CD4-positive, alpha-beta T cell treated with Interleukin-21 for 1 hour (primary cell): ENCODE results near the gene C6orf132.
"Not testable (repeated sequence)": the region's sequence is repeated elsewhere in the genome, so short reads cannot be mapped to it uniquely, and the experiment has no call there.

Source experiments
- DNase-seq: peaks from one replicate; pipeline ENCODE4 v3.0.0-alpha.2; 2020

C6orf132 gene

DNA sequence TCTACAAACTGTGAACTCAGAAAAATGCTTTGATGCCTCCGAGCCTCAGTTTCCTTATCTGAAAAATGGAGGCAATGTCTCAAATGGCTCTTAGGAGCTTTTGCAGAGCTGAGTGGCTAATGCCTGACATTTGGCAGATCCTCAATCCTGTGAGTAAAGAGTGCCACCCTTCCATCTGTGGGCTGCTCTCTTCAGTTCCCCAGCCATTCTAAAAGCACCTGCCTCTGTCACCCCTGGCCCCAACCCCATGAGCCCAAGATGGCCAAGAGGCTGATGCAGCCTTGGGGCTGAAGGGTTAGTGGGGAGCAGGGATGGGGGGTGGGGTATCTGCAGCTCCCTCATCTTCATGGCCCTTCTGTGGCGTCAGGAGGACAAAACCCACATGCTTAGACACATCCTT lies 16.2 kb upstream of the C6orf132 start:
- DNase-seq, result no peak

DNA sequence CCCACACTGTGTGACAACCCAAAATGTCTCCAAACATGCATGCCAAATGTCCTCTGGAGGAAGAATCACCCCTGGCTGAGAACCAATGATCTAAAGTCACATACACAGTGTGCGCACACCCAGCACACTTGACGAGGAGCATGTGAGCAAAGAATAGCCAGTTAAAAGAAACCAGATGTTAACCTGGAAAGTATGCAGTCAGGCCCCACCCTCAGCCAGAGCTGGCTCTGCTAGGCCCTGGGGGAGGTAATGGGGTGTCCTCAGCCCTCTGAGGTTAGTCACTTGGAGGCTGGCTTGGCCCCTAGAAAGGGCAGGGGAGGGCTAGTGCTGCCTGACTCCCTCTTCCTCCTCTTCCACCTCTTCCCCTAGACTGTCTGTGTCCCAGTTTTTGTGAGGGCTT lies 15.6 kb upstream of the C6orf132 start:
- DNase-seq, result no peak

DNA sequence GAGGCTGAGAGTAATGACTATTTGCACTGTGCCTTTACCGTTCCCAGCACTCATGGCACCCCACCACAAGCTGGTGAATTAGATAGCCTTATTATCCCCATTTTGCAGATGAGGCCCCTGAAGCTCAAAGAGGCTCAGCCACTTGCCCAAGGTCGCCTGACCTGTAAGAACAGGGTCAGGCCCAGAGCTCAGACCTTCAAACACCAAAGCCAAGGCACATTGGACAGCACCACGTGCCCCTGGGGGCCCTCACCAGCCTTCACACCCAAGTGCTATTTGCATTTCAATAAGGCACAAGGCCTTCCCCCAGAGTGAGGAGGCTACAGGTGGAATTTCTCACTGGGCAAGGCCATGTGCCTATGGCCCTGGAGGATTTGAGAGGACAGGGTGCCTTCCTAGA lies 14.2 kb upstream of the C6orf132 start:
- DNase-seq, result no peak

DNA sequence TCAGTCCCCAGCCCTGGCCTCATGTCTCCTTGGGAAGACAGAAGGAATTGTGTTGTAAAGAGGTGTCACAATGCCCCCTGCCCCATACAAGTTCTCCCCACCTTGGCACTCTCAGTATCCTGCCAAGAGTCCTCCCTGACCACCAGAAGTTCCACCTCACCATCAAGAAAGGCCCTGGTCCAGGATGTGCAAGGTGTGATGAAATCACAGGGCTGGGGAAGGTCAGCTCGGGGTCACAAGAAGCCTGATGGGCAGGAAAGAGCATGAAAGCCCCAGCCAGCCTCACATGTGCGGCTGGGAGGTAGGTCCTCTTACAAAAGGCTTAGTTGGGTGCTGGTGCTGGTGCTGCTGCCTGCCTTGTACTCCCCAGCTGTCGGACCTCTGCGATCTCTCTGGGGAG lies 12.9 kb upstream of the C6orf132 start:
- DNase-seq, result no peak

DNA sequence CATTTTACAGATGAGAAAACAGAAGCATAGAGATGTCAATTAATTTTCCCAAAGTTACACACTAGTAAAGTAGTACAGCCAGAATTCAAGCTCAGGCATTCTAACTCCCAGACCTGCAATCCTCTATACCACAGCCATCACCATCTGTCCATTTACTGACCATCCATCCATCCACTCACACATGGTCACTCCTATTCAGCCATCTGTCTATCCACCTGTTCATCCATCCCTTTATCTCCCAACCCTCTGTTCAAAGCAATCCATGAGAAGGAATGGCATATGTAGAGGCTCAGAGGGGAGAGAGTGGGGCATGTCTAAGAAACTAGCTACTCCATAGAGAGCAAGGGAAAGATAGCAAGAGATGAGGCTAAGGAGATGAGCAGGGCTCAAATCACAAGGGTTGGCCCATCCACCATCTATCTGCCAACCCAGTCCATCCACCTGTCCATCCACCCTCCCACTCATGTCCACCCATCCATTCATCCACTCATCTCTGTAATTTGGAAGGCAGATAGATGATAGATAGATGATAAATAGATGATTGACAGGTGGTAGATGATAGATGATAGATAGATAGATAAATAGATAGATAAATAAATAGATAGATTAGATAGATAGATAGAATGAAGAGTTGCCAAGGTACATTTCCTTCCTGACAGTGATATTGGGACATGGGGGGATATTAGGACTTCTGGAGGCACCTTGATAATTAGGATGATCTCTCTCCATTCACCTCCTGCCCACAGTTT lies 12.2 kb upstream of the C6orf132 start:
- no peak for DNase-seq

DNA sequence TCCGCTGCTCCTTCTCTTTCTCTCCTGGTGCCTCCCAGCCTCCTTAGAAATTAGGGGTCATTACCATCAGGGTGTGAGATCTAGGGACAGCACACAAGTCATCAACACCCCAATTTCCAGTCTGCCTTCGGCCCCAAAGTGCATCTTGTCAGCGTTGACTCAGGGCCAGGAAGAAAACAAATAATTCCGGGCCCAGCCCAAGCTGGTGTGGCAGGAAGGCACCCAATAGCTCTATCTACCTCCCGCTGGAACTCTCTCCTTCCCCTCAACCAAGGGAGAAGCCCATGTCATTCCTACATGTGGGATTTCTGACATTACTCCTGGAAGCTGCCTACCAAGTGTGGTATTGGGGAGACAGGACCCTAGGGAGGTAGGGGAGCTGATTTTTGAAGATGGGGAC lies 11.5 kb upstream of the C6orf132 start:
- DNase-seq, result no peak

DNA sequence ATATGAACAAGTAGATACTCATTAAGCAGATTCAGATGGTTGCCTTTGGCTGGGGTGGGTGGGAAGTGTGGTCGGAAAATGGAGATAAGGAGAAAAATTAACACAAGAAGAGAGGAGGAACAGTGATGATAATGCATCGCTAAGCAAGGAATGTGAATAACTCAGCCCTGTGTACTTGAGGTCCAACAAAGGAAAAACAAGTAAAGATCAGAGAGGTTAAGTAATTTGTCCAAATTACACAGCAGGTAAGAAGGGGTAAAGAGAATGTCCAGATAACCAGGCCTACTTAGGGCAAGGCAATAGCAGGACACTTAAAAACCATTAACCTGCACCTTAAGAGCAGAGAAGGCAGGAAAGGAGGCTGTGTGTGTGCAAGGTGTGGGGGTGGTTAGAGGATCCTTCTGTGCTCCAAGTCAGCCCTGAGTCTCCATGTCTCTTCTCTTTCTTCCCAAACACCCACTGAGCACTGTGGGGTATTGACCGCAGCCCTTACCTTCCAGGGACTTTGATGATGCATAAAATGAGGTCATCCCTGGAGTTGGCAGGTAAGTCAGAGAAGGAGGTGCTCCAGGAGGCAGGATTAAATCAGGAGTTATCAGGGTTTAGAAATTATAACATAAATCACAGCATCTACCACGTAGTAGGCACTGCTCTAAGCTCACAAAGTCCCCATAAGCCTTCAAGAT lies 10.3 kb upstream of the C6orf132 start:
- DNase-seq, result not testable (repeated sequence)

DNA sequence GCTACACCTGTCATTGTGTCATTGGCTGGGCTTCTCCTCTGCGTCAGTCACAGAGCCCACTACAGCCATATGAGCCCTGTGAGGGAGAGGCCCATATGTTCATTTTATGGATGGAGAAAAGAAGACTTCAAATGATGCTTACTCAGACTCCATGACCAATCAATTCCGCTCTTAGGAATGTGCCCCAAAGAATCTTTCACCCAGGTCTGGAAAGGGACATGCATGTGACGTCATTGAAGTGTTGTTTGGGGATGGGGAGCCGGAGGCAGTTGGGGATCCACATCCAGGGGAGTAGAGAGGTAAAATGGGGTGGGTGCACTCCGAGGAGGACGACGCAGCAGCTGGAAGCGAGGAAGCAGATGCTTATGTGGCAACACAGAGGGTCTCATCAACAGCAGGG lies 9.6 kb upstream of the C6orf132 start:
- no peak for DNase-seq

DNA sequence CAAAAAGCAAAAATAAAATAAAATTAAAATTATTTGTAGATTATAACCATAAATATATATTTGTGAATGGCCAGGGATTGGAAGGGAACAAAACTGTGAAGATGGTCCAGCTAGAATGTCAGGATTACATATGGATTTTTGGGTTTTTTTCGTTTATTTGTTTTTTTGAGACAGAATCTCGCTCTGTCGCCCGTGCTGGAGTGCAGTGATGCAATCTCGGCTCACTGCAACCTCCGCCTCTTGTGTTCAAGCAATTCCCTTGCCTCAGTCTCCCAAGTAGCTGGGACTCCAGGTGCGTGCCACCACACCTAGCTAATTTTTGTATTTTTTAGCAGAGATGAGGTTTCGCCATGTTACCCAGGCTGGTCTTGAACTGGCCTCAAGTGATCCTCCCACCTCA lies 7.8 kb upstream of the C6orf132 start:
- DNase-seq, result no peak

DNA sequence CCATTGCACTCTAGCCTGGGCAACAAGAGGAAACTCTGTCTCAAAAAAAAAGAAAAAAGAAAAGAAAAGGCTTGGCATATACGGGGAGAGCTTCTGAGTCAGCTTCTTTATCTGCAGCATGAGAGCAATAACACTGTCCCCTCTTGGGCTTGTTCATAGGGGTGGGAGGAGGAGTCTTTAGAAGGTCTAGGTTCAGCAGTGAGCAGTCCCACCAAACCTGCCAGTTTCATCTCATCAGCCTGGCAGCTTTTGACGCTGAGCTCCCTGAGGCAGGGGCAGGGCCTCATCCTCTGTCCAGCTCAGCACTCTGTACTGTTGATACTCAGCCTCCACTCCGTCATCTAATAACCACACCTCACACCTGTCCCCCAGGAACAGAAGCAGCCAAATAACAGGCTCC lies 5.6 kb upstream of the C6orf132 start:
- no peak for DNase-seq

DNA sequence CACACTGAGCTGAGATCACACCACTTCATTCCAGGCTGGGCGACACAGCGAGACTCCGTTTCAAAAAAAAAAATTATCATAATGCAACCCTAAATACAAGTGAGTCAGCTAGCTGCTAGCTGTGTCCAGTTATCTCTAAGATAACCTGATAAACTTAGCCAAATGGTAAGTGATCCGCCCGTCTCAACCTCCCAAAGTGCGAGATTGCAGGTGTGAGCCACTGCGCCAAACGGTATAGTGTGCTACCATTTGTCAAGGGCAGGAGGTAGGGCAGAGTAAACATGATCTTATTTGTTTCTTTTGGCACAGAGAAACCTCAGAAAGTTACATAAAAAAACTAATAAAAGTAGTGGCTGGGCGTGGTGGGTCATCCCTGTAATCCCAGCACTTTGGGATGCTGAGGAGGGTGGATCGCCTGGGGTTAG lies 4.7 kb upstream of the C6orf132 start:
- DNase-seq, result no peak

DNA sequence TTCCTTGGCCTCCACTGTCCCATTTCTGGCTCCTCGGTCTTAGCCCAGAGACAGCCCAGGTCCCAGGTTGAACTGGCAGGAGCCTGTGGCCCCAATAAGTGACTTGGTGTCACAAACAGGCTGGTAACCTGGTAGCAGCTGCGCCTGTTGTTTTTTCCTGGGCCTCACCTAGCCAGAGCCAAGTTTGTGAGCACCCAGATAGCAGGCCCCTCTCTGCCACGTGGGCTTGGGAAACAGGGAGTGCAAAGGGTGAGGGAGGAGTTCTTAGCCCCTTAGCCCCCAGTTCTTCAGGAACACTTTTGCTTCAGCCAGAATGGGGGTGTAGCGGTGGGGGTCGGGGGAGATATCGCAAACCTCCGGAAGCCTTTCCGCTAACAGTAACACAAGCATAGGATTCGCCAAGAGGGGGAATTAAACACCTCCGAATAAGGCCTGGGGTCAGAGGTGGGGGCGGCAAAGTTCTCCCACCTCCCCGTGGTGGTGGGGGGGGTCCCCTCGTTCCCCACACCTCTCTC lies 760 bp downstream of the C6orf132 start:
- DNase-seq, result no peak

DNA sequence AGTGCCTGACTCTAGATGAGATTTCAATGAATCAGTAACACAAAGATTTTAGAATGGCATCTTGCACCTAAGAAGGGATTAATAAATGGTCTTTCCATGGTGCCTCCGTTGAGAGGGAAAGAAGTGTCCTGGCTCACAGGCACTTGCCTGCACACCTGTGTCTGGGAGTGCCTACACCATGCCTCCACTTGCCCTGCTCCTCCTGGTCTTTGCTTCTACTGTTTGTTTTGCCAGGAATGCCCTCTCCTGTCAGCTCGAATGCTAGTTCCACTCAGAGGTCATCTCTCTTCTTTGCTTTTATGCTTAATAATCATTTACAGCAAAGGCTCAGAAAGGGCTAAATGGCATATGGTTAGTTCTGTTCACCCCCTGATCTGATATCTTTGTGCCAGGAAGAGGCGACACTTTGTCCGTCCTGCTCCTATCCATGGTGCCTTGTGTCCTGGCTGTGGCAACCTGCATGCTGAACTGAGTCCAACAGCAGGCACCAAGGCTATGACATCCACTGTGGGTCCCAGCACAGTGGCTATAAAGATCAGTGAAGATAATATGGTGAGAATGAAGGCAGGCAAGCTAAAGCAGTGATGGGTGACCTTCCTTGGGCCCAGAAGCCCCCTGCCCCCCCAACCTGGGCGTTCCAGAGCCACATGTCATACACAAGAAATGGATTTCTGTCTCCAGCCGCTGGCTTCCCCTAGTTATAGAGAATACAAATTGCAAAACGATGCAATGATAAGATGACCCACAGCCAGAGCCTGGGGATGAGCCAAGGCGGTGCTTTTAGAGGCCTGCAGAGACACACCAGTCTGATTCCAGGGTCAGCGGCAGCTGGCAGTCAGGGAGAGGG lies 1.4 kb downstream of the C6orf132 start:
- no peak for DNase-seq

DNA sequence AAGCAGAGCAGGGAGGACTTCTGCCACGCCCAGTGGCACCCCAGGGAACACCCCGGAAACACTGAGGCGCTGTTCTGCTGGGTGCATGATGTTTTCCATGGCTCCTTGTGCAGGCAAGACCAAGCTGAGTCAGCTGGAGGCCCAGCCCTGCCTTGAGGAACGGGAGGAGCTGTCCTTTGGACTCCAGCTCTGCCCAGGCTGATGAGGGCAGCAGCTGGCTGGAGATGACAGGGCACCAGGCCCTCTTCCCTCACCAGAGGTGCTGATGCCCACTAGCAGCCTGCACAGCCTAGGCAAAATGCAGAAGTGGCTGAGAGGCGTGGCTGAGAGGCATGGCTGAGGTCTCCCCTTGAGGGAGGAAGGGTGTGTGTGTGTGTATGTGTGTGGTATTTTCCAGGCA lies 2.4 kb downstream of the C6orf132 start:
- DNase-seq, result no peak

DNA sequence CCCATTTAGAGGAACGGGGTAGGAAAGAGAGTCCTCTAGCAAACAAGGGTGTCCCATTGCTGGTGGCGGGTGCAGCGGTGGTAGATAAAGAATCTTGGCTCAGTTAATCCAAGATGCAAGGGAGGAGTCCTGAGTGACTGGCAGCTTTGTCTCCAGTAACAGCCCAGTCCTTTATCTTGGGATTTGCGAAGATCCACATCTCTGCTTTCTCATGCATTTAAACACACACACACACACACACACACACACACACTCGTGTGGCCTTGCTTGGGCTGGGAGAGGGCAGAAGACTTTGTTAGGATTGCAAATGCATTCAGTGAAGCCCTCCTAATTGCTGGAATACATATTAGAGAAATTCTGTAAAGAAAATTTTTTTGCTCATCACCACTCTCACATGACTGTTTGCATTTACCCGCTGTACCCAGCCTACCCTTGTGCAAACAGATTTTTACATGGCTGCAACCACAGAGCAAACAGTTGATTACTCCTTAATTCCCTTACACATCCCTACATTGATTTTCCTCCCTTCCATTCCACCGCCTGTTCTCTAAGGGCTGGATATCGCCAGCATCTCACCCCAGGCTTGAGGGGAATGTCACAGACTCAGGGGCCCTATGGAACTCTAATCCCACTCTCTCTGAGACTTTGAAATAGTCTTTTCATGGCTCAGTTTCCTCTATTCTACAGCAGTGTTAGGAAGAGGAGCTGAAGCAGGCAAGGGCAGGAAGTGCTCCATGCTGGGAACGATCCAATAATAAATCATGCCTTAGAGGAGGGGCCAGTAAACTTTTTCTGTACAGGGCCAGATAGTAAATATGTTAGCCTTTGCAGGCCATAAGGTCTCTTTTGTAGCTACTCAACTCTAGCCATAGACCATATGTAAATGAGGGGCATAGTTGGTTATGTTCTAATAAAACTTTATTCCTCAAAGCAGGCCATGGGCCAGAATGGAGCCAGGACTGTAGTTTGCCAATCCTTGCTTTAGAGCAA lies 3.5 kb downstream of the C6orf132 start:
- DNase-seq, result no peak

DNA sequence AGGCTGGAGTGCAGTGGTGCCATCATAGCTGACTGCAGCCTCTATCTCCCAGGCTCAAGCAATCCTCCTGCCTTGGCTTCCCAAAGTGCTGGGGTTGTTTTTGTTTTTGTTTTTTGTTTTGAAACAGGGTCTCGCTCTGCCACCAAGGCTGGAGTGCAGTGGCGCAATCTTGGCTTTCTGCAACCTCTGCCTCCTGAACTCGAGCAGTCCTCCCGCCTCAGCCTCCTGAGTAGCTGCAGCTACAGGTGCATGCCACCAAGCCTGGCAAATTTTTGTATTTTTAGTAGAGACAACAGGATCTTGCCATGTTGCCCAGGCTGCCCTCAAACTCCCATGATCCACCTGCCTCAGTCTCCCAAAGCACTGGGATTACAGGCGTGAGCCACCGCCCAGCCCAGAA lies 4.2 kb downstream of the C6orf132 start:
- no peak for DNase-seq

DNA sequence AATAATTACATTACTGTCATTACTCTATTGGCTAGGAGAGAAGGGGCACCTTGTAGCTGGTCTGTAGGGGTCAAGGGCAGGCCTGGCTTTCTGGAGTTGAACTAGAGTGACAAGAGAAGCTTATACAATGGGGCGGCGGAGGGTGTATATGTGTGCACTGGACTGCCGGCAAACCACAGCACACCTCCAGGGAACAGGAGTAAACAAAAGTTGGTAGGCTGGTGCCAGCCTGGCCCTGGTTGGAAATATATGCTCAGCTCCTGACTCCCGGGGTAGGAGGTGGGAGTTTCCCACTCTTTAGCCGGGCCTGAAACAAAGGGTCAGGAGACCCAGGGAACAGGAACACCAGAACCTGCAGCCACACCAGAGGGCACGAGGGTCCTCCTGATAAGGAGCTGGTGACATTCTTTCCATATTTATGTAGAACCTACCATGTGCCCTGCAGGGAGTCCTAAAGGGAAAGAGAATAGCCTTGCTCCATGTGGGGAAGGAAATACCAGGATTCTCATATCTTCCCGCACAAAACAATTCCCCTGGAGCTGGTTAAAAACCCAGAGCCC lies 5.1 kb downstream of the C6orf132 start:
- no peak for DNase-seq

DNA sequence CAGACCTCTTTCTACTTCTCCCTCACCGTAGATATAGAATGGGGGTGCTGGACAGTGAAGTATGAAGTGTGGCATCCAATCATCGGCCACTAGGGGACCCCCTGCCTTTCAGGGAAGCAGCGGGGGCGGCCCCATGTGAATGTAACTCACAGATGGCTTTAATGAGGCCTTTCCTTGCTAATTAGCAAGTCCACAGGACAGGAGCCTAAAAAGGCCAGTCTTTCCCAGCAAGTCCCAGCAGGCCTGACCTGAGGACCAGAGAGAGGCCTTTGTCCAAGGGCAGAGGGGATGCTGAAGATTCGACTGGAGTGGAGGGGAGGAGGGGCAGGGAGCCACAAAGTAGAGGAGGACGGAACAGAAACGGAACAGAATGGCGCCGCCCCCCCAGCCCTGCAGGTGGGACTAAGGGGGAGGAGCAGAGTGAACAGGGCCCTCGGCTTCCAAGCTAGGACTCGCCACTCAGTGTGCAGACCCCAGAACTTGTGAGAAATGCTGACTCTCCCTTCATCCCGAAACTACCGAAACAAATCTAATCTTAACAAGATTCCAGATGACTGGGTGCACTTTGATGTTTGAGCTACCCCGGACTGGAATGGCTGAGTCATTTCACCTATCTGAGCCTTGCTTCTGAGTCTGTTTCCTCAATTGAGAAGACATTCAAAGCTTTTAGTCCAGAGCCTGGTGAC lies 5.8 kb downstream of the C6orf132 start:
- DNase-seq, result no peak

DNA sequence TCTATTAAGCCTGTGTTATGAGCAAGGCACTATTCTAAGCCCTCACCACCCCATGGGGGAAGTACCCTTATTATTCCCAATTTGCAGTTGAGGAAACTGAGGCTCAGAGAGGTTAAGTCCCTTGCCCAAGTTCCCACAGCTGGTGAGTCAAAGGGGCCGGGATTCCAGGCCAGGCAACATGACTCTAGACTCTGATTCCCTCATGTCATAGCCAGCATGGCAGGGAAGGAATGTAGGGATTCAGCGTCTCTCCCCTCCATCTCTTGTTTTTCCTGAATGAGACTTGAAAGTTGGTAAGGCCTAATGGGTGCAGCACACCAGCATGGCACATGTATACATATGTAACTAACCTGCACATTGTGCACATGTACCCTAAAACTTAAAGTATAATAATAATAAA lies 6.7 kb downstream of the C6orf132 start:
- DNase-seq, result no peak

DNA sequence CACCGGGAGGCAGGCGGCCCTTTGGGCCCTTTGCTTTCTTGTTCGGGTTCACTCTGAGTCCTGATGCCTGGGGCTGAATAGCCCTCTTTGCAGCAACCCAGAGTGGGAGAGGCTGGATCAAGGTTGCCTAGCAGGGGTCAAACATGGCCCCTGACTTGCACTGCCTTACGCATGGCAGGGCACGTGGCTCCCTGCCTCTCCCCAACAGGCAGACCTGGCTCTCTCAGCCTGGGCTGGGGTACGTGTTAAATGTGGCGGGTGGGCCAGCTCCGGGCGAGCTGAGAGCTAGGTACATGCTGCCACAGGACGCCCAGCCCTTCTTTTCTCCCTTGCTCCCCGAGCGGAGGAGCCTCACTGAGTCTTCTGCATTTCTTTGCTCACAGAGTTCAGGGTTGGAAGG lies 7.3 kb downstream of the C6orf132 start:
- no peak for DNase-seq

DNA sequence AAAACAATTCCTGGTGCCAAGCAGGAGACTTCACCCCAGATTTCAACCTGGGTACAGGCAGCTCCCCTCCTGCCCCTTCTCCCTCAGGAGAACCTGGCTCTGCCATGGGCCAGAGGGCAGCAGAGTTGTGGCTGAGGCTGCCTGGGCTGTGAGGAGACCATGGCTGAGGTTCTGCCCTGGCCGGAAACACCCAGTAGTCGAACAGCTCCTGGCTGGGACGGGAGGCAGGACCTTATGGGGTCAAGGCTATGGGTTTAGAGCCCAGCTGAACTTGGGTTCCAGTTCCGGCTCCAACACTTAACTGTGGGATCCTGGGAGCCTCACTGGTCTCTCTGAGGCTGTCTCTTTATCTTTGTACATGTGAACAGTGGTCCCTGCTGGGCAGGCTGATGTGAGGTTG lies 8.5 kb downstream of the C6orf132 start:
- DNase-seq, result no peak
